ENCODE results near the gene ENAH.

The ENAH gene

GRCh38 chr1:225601902-225602589 is 50.9 kb downstream of the ENAH start:
- no peak for DNase-seq

- DNase-seq, result no peak
These were observed 54.1 kb downstream of the ENAH start for GRCh38 chr1:225598847-225599246.

- no peak for DNase-seq
These were observed 54.9 kb downstream of the ENAH start for GRCh38 chr1:225597926-225598575.

GRCh38 chr1:225596736-225597135 is 56.2 kb downstream of the ENAH start:
- no peak for DNase-seq

- no peak for DNase-seq
These were observed 56.9 kb downstream of the ENAH start for GRCh38 chr1:225595974-225596551.

GRCh38 chr1:225595452-225595851 is 57.5 kb downstream of the ENAH start:
- no peak for DNase-seq

GRCh38 chr1:225593414-225593813 is 59.5 kb downstream of the ENAH start:
- DNase-seq, result no peak

GRCh38 chr1:225592362-225593025 is 60.4 kb downstream of the ENAH start:
- DNase-seq, result no peak

- no peak for DNase-seq
These were observed 65.6 kb downstream of the ENAH start for GRCh38 chr1:225587310-225587709.

GRCh38 chr1:225581186-225581585 is 71.7 kb downstream of the ENAH start:
- no peak for DNase-seq

GRCh38 chr1:225580238-225581099 is 72.5 kb downstream of the ENAH start:
- DNase-seq, result no peak

- DNase-seq, result no peak
These were observed 74.5 kb downstream of the ENAH start for GRCh38 chr1:225578251-225578977.

- no peak for DNase-seq
These were observed 75.7 kb downstream of the ENAH start for GRCh38 chr1:225577241-225577640.

GRCh38 chr1:225573216-225573615 is 79.7 kb downstream of the ENAH start:
- DNase-seq, result no peak

GRCh38 chr1:225572422-225572821 is 80.5 kb downstream of the ENAH start:
- no peak for DNase-seq

- DNase-seq, result no peak
These were observed 85.1 kb downstream of the ENAH start for GRCh38 chr1:225567789-225568188.

GRCh38 chr1:225565847-225566246 is 87.1 kb downstream of the ENAH start:
- no peak for DNase-seq

GRCh38 chr1:225561675-225562074 is 91.2 kb downstream of the ENAH start:
- no peak for DNase-seq

GRCh38 chr1:225559902-225560301 is 93.0 kb downstream of the ENAH start:
- no peak for DNase-seq

GRCh38 chr1:225559326-225559725 is 93.6 kb downstream of the ENAH start:
- no peak for DNase-seq

- DNase-seq, result no peak
These were observed 96.2 kb downstream of the ENAH start for GRCh38 chr1:225556694-225557093.

- no peak for DNase-seq
These were observed 97.1 kb downstream of the ENAH start for GRCh38 chr1:225555821-225556220.

Data from CD4-positive, alpha-beta T cell treated with Interleukin-1 beta for 1 hour (primary cell).